DMS114 treated with DMSO at 0.1 percent for 48 hours (cell line): ENCODE data around the gene PRKCE.

ENCODE experiments used
- DNase-seq: peaks from one replicate; lab custom pipeline; 2025; ENCODE audit not compliant: unreplicated experiment; lab: John Stamatoyannopoulos, UW

The PRKCE gene

DNA sequence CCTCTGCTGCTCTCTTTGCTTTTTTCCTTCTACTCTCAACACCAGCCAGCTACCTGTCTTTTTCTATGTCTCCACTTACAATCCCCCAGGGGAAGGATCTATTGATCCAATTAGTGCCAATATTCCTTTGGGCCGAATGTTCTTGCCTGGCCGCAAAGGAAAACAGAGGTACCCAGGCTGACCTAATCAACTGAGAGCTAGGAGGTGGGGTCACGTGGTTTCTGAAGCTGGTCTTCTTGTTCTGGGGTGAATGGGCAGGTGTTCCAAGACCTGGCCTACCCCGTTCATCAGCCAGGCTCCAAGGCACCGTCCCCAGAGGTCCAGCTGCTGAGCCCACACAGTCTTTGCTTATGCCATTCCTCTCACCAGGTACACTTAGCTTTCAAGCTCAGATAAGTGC is 580.2 kb downstream of the PRKCE start:
- no peak for DNase-seq

DNA sequence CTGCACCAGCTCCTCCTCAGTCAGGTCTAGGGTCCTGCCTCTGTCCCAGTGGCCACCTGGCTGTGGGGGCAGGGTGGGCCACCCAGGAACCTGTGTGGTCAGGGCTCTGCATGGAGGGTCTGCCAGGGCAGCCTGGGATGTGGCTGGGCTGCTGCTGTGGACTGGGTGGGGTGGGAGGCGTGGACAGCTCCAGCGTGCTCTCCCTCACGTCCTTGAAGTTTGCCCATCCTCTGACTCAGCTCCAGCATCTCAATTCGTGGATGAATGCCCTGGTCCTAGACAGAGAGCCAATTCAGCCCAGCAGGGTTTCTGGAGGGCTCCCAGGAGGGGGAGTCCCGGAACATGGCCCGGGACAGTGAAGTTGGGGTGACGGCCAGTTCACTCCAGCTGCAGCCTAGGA is 581.4 kb downstream of the PRKCE start:
- DNase-seq = no peak

GRCh38 chr2:46236006-46236875 is 584.8 kb downstream of the PRKCE start:
- DNase-seq = no peak

DNA sequence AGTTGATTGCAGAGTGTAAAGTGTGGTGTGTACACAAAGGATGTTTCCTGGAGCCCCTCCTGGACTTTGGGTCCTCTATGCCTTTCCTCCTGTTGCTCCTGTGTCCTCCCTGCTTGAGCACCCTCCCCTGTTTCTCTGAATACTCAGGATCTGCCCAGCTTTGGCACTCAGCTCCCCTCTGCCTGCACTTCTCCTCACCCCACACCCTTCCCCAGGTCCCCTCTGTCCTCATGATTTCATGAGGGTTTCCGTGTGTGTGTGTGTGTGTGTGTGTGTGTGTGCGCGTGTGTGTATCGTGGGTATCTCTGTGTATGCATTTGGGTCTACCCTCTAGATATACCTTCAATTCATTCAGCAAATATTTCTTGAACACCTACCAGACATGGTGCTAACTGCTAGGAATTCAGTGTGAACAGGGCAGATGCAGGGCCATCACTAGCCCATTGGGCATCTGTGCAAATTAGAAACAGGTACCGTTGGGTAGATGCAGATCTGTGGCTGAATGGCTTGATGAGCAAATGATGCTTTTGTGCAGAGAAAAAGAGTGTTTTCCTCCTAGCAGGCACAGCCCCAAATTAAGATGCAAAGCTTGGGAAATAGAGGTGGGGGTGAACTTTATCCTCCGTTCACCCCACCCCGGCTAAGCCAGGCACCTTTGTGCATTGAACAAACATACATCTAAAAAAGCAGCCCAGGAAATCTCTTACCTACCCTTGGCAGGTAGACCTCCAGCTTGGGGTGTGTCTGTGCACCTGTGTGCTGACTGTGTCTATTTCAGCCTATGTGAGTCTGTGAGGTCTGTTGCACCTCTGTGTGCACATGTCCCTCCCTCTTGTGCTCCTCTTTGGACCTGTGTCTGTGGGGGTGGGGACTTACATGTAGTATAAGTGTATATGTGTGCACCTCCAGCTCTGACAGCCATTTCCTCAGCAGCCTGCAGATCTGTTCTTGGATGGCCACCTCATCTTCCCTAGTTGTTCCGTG is 585.7 kb downstream of the PRKCE start:
- DNase-seq = no peak
